Upper lobe of right lung (tissue), 1 donor: Measurements from ENCODE around the gene PTPRC. TPM values are rescaled to one million over a fixed set of nuclear protein-coding genes. Genes with fewer than 3 reads are reported as not detected.

ENCODE experiments used
- ATAC-seq: fragments of 200-7000 bp; cut with Tn5 transposase; one replicate; pipeline ENCODE4 v1.9.1; 2020; ENCODE audit warnings: mild to moderate bottlenecking, moderate library complexity
- DNase-seq: peaks from one replicate; pipeline ENCODE4 v3.0.0-alpha.2; 2020
- H3K27ac ChIP-seq: fragments of 200-600 bp; one replicate; pipeline ENCODE4 v1.8.0; 2022
- H3K27me3 ChIP-seq: fragments of 200-600 bp; one replicate; pipeline ENCODE4 v1.8.0; 2022; ENCODE audit warnings: mild to moderate bottlenecking
- H3K36me3 ChIP-seq: fragments of 200-600 bp; one replicate; pipeline ENCODE4 v1.8.0; 2022
- H3K4me1 ChIP-seq: fragments of 200-600 bp; one replicate; pipeline ENCODE4 v1.8.0; 2022
- H3K4me3 ChIP-seq: fragments of 200-600 bp; one replicate; pipeline ENCODE4 v1.8.0; 2022; ENCODE audit warnings: mild to moderate bottlenecking
- H3K9me3 ChIP-seq: fragments of 200-600 bp; one replicate; pipeline ENCODE4 v1.8.0; 2022
- CTCF ChIP-seq: fragments of 200-600 bp; IDR thresholded peaks from one replicate; pipeline ENCODE4 v1.8.0; 2022; ENCODE audit warnings: antibody characterized with exemption
- intact Hi-C: fragments of 100-400 bp; cut with DNase I; formaldehyde crosslinking; loops from one replicate; pipeline ENCODE4 v1.11.0; 2022
- total RNA-seq: library from RNA; stranded (reverse); fragmentation: NEBNext Ultra II Directional; extraction: Animal tissue kit (Norgen Biotek cat#: 25700); gene quantifications from one replicate; pipeline ENCODE4 v1.2.1, GENCODE V29; 2021
- donor health status: DM: no; HTN: yes; CAD: no; lungs with severe emphysema.

Gene PTPRC
- total RNA-seq, 1 donor from 2014 or later, result 127 TPM

GRCh38 chr1:198754670-198755069, 115.8 kb downstream of the PTPRC start:
- Histone ChIP-seq H3K9me3 (no peaks in the 10 kb centered on the region), H3K27me3 (no peaks in the 10 kb centered on the region), H3K36me3 (peaks cover 19% of the 10 kb centered on the region), H3K4me3 (no peak overlapping the region), H3K27ac (no peak overlapping the region), H3K4me1 (no peaks in the 10 kb centered on the region)
- no peak for TF ChIP-seq CTCF
- DNase-seq (no peak), ATAC-seq (no peak)
- intact Hi-C loops, result no loop called here

DNA sequence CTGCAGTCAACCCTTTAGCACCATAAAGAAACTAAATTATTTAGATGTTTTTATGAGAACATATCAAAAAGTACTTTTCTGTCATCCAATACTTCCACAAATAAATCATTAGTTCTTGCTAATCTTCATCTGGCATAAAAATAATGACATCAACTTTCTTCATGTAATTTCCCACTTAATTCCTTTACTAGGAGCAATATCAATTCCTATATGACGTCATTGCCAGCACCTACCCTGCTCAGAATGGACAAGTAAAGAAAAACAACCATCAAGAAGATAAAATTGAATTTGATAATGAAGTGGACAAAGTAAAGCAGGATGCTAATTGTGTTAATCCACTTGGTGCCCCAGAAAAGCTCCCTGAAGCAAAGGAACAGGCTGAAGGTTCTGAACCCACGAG, 116.9 kb downstream of the PTPRC start:
- no peak for DNase-seq

GRCh38 chr1:198756470-198756869, 117.6 kb downstream of the PTPRC start:
- no peaks in the 10 kb centered on the region for H3K4me1 ChIP-seq
- H3K36me3 ChIP-seq, result peaks cover 6% of the 10 kb centered on the region
- H3K27ac ChIP-seq, result no peak overlapping the region
- TF ChIP-seq CTCF, result peak; percentile 46
- DNase-seq, result no peak
- intact Hi-C loops, result no loop called here
- no peaks in the 10 kb centered on the region for H3K9me3 ChIP-seq
- no peak overlapping the region for H3K4me3 ChIP-seq
- H3K27me3 ChIP-seq, result no peaks in the 10 kb centered on the region
- ATAC-seq, result no peak

More for the DNA sequence above, 116.9 kb downstream of the PTPRC start:
- Histone ChIP-seq H3K27ac (no peak overlapping the region), H3K4me1 (no peaks in the 10 kb centered on the region), H3K9me3 (no peaks in the 10 kb centered on the region), H3K27me3 (no peaks in the 10 kb centered on the region), H3K4me3 (no peak overlapping the region), H3K36me3 (peaks cover 13% of the 10 kb centered on the region)
- no peak for ATAC-seq
- no peak for TF ChIP-seq CTCF
- intact Hi-C loops, result no loop called here

DNA sequence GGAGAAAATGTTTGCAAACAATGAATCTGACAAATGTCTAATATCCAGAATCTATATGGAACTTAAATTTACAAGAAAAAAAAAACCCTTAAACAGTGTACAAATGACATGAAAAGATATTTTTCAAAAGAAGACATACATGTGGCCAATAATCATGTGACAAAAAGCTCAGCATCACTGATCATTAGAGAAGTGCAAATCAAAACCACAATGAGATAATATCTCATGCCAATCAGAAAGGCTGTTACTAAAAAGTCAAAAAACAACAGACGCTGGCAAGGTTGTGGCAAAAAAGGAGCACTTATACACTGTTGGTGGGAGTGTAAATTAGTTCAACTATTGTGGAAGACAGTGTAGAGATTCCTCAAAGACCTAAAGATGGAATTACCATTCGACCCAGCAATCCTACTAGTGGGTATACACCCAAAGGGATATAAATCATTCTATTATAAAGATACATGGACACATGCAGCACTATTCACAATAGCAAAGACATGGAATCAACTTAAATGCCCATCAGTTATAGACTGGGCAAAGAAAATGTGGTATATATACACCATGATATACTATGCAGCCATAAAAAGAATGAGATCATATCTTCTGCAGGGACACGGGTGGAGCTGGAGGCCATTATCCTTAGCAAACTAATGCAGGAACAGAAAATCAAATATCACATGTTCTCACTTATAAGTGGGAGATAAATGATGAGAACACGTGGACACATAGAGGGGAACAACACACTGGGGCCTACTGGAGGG, 123.2 kb downstream of the PTPRC start:
- DNase-seq (no peak), ATAC-seq (no peak)
- intact Hi-C loops, result no loop called here
- no peaks in the 10 kb centered on the region for H3K4me1 ChIP-seq
- no peak overlapping the region for H3K4me3 ChIP-seq
- H3K27ac ChIP-seq, result no peak overlapping the region
- no peaks in the 10 kb centered on the region for H3K27me3 ChIP-seq
- no peaks in the 10 kb centered on the region for H3K9me3 ChIP-seq
- TF ChIP-seq CTCF, result no peak
- no peaks in the 10 kb centered on the region for H3K36me3 ChIP-seq

DNA sequence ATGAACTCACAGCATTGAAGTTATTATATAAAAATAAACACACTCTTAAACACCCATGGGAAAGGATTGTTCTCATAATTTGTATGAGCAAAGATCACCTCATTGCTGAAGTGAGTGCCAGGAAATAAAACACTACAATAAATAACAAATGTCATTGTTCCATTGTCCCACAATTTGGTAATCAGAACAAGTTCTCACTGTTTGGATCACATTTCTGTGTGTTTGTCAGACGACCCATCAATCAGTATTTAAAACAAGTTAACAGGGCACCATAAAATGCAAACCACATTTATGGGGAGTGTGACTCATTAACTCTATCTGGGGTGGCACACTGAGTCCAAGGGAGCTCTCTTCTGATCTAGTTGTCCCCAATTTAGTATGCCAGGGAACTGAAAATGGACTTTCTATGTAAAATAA, 124.5 kb downstream of the PTPRC start:
- H3K36me3 ChIP-seq, result no peaks in the 10 kb centered on the region
- H3K27ac ChIP-seq, result no peak overlapping the region
- H3K27me3 ChIP-seq, result no peaks in the 10 kb centered on the region
- H3K4me3 ChIP-seq, result no peak overlapping the region
- no peaks in the 10 kb centered on the region for H3K9me3 ChIP-seq
- DNase-seq (no peak), ATAC-seq (no peak)
- no peaks in the 10 kb centered on the region for H3K4me1 ChIP-seq
- intact Hi-C loops, result no loop called here
- TF ChIP-seq CTCF, result no peak
